HL-60 (cell line): ENCODE data around the gene CD72.

Experiments
- CTCF ChIP-seq: IDR thresholded peaks from one replicate; pipeline ENCODE4 v1.5.1; 2011; ENCODE audit warnings: low read length, control low read depth, inconsistent platforms; ENCODE audit not compliant: insufficient read depth
- GABPA ChIP-seq: IDR thresholded peaks from 2 replicates; pipeline ENCODE4 v1.6.1; 2012; ENCODE audit warnings: low read depth
- TF ChIP-seq, protein P1 (sequence below): IDR thresholded peaks from 2 replicates; pipeline ENCODE4 v1.6.1; 2012; ENCODE audit warnings: low read depth; ENCODE audit not compliant: insufficient replicate concordance

- peak; percentile 77 for TF ChIP-seq CTCF
- TF ChIP-seq, protein P1, sequence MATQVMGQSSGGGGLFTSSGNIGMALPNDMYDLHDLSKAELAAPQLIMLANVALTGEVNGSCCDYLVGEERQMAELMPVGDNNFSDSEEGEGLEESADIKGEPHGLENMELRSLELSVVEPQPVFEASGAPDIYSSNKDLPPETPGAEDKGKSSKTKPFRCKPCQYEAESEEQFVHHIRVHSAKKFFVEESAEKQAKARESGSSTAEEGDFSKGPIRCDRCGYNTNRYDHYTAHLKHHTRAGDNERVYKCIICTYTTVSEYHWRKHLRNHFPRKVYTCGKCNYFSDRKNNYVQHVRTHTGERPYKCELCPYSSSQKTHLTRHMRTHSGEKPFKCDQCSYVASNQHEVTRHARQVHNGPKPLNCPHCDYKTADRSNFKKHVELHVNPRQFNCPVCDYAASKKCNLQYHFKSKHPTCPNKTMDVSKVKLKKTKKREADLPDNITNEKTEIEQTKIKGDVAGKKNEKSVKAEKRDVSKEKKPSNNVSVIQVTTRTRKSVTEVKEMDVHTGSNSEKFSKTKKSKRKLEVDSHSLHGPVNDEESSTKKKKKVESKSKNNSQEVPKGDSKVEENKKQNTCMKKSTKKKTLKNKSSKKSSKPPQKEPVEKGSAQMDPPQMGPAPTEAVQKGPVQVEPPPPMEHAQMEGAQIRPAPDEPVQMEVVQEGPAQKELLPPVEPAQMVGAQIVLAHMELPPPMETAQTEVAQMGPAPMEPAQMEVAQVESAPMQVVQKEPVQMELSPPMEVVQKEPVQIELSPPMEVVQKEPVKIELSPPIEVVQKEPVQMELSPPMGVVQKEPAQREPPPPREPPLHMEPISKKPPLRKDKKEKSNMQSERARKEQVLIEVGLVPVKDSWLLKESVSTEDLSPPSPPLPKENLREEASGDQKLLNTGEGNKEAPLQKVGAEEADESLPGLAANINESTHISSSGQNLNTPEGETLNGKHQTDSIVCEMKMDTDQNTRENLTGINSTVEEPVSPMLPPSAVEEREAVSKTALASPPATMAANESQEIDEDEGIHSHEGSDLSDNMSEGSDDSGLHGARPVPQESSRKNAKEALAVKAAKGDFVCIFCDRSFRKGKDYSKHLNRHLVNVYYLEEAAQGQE = no peak
- peak; percentile 71 for TF ChIP-seq GABPA
These were observed 14.1 kb downstream of the CD72 start for GRCh38 chr9:35603986-35604577.
